ENCODE data around the gene FAM118B.

Gene FAM118B

DNA sequence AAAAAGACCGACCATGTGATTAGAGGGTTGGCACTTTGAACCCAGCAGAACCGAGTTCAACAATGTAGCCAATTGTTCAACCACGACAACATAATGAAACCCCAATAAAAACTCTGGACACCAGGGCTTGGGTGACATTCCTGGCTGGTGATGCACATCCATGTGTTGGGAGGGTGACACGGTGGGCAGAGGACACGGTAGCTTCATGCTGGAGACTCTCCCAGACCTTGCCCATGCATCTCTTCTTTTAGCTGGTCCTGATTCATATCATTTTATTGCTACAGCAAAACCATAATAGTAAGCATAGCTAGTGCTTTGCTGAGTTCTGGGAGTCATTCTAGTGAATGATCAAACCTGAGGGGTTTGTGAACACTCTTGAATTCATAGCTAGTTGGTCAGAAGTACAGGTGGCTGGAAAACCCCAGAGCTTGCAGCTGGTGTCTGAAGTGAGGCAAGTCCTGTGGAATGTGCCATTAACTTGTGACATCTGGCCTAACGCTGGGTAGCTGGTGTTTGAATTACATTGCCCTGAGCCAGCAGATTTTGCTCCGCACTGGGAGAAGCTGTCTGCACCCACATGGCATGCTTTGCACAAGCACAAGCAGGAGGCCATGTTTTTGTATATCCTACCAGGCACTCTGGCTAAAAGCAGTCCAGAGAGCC lies 14.2 kb upstream of the FAM118B start (continued):
- TF ChIP-seq, protein P1, sequence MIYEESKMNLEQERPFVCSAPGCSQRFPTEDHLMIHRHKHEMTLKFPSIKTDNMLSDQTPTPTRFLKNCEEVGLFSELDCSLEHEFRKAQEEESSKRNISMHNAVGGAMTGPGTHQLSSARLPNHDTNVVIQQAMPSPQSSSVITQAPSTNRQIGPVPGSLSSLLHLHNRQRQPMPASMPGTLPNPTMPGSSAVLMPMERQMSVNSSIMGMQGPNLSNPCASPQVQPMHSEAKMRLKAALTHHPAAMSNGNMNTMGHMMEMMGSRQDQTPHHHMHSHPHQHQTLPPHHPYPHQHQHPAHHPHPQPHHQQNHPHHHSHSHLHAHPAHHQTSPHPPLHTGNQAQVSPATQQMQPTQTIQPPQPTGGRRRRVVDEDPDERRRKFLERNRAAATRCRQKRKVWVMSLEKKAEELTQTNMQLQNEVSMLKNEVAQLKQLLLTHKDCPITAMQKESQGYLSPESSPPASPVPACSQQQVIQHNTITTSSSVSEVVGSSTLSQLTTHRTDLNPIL (CRISPR knock-in tag; IDR thresholded peaks at IDR 0.05; ENCODE audit: low read depth) = no peak
- TF ChIP-seq ZNF565 (CRISPR knock-in tag; conservative IDR thresholded peaks at IDR 0.05; ENCODE audit: low read depth) = no peak

DNA sequence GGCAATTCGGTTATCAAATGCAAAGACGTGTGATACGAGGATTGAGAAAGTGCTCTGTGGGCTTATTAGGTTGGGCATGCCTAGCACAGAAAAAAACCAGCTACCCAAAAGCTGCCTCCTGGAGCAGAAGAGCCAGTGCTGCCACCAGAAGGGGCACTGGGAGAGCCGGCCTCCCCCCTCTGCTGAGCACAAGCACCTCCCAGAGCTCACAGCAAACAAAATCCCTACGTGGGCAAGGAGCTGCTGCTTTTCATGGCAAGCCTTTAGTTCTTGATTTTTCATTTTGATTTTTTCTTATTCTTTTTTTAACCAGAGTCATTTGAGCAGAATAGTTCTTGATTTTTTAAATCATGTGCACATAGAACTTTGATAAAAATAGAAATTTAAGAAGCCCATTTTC lies 12.9 kb upstream of the FAM118B start:
- ATAC-seq = no peak
- TF ChIP-seq, protein P2, sequence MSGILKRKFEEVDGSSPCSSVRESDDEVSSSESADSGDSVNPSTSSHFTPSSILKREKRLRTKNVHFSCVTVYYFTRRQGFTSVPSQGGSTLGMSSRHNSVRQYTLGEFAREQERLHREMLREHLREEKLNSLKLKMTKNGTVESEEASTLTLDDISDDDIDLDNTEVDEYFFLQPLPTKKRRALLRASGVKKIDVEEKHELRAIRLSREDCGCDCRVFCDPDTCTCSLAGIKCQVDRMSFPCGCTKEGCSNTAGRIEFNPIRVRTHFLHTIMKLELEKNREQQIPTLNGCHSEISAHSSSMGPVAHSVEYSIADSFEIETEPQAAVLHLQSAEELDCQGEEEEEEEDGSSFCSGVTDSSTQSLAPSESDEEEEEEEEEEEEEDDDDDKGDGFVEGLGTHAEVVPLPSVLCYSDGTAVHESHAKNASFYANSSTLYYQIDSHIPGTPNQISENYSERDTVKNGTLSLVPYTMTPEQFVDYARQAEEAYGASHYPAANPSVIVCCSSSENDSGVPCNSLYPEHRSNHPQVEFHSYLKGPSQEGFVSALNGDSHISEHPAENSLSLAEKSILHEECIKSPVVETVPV (CRISPR knock-in tag; IDR thresholded peaks at IDR 0.05) = no peak
- TF ChIP-seq, protein P1 (CRISPR knock-in tag; IDR thresholded peaks at IDR 0.05; ENCODE audit: low read depth) = no peak
- no peak for TF ChIP-seq PPARA (CRISPR knock-in tag; IDR thresholded peaks at IDR 0.05; ENCODE audit: borderline replicate concordance)
- no peak for TF ChIP-seq SNAI2 (CRISPR knock-in tag; IDR thresholded peaks at IDR 0.05)
- TF ChIP-seq, protein P3, sequence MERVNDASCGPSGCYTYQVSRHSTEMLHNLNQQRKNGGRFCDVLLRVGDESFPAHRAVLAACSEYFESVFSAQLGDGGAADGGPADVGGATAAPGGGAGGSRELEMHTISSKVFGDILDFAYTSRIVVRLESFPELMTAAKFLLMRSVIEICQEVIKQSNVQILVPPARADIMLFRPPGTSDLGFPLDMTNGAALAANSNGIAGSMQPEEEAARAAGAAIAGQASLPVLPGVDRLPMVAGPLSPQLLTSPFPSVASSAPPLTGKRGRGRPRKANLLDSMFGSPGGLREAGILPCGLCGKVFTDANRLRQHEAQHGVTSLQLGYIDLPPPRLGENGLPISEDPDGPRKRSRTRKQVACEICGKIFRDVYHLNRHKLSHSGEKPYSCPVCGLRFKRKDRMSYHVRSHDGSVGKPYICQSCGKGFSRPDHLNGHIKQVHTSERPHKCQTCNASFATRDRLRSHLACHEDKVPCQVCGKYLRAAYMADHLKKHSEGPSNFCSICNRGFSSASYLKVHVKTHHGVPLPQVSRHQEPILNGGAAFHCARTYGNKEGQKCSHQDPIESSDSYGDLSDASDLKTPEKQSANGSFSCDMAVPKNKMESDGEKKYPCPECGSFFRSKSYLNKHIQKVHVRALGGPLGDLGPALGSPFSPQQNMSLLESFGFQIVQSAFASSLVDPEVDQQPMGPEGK (CRISPR knock-in tag; IDR thresholded peaks at IDR 0.05; ENCODE audit: borderline replicate concordance) = no peak
- TF ChIP-seq ZNF565 (CRISPR knock-in tag; conservative IDR thresholded peaks at IDR 0.05; ENCODE audit: low read depth) = no peak
- no peak for TF ChIP-seq ZFP30 (CRISPR knock-in tag; IDR thresholded peaks at IDR 0.05)
- no peak for TF ChIP-seq ZFP3 (CRISPR knock-in tag; IDR thresholded peaks at IDR 0.05)
- TF ChIP-seq TCF4 (CRISPR knock-in tag; IDR thresholded peaks at IDR 0.05; ENCODE audit: borderline replicate concordance) = no peak
- TF ChIP-seq ARNTL (CRISPR knock-in tag; IDR thresholded peaks at IDR 0.05; ENCODE audit: borderline replicate concordance, low read depth) = no peak

DNA sequence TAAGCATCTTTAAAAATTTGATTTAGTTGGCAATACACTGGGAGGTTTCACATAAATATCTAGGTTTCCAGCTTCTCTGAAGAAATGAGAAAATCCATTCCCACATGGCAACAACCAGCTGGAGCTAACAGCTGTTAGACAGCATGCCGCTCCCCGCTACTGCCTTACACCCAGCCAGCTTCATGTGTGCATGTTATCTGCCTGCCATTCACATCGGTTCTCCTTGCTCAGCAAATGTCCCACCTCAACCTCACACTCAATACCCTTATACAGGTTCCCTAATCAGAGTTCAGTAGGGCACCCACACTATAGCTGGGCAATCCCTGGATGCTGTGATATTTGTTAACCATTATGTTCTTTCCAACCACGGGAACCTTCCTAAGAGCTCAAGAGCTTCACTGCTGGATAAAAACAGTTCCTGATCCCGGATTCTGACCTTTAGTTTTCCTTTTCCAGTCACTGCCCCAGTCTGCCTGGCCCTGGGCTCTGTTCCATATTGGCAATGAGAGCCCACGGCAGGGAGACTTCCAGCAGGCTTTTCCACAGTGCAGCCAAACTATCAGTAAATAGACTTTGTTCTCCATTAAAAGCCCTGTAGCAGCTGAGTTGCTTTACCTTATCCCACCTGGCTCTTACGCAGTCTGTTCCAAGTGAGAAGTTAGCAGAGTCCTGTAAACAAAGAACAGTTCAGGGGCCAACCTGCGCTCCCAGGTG lies 8.8 kb upstream of the FAM118B start:
- no peak for ATAC-seq
- TF ChIP-seq TCF4 (CRISPR knock-in tag; IDR thresholded peaks at IDR 0.05; ENCODE audit: borderline replicate concordance) (no peak), ZFP30 (CRISPR knock-in tag; IDR thresholded peaks at IDR 0.05) (no peak), TOX (CRISPR knock-in tag; IDR thresholded peaks at IDR 0.05; ENCODE audit: borderline replicate concordance) (no peak), ZC3H10 (CRISPR knock-in tag; IDR thresholded peaks at IDR 0.05) (no peak), CSDC2 (CRISPR knock-in tag; IDR thresholded peaks at IDR 0.05) (no peak), ZNF565 (CRISPR knock-in tag; conservative IDR thresholded peaks at IDR 0.05; ENCODE audit: low read depth) (no peak), PPARA (CRISPR knock-in tag; IDR thresholded peaks at IDR 0.05; ENCODE audit: borderline replicate concordance) (no peak), ZNF8 (CRISPR knock-in tag; IDR thresholded peaks at IDR 0.05) (no peak), ARNTL (CRISPR knock-in tag; IDR thresholded peaks at IDR 0.05; ENCODE audit: borderline replicate concordance, low read depth) (no peak), RARB (CRISPR knock-in tag; IDR thresholded peaks at IDR 0.05) (no peak), BACH2 (CRISPR knock-in tag; IDR thresholded peaks at IDR 0.05; ENCODE audit: borderline replicate concordance) (no peak), ESRRG (CRISPR knock-in tag; IDR thresholded peaks at IDR 0.05) (no peak)
- TF ChIP-seq, protein P1 (CRISPR knock-in tag; IDR thresholded peaks at IDR 0.05; ENCODE audit: low read depth) = no peak
- TF ChIP-seq, protein P2 (CRISPR knock-in tag; IDR thresholded peaks at IDR 0.05) = no peak
- TF ChIP-seq, protein P4, sequence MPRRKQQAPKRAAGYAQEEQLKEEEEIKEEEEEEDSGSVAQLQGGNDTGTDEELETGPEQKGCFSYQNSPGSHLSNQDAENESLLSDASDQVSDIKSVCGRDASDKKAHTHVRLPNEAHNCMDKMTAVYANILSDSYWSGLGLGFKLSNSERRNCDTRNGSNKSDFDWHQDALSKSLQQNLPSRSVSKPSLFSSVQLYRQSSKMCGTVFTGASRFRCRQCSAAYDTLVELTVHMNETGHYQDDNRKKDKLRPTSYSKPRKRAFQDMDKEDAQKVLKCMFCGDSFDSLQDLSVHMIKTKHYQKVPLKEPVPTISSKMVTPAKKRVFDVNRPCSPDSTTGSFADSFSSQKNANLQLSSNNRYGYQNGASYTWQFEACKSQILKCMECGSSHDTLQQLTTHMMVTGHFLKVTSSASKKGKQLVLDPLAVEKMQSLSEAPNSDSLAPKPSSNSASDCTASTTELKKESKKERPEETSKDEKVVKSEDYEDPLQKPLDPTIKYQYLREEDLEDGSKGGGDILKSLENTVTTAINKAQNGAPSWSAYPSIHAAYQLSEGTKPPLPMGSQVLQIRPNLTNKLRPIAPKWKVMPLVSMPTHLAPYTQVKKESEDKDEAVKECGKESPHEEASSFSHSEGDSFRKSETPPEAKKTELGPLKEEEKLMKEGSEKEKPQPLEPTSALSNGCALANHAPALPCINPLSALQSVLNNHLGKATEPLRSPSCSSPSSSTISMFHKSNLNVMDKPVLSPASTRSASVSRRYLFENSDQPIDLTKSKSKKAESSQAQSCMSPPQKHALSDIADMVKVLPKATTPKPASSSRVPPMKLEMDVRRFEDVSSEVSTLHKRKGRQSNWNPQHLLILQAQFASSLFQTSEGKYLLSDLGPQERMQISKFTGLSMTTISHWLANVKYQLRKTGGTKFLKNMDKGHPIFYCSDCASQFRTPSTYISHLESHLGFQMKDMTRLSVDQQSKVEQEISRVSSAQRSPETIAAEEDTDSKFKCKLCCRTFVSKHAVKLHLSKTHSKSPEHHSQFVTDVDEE (CRISPR knock-in tag; IDR thresholded peaks at IDR 0.05) = no peak
- TF ChIP-seq, protein P5, sequence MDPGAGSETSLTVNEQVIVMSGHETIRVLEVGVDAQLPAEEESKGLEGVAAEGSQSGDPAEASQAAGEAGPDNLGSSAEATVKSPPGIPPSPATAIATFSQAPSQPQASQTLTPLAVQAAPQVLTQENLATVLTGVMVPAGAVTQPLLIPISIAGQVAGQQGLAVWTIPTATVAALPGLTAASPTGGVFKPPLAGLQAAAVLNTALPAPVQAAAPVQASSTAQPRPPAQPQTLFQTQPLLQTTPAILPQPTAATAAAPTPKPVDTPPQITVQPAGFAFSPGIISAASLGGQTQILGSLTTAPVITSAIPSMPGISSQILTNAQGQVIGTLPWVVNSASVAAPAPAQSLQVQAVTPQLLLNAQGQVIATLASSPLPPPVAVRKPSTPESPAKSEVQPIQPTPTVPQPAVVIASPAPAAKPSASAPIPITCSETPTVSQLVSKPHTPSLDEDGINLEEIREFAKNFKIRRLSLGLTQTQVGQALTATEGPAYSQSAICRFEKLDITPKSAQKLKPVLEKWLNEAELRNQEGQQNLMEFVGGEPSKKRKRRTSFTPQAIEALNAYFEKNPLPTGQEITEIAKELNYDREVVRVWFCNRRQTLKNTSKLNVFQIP (CRISPR knock-in tag; IDR thresholded peaks at IDR 0.05; ENCODE audit: borderline replicate concordance, low read depth) = no peak
